ENCODE data around the gene PHC2. TPM values are rescaled to one million over a fixed set of nuclear protein-coding genes. Genes with fewer than 3 reads are reported as not detected.

PHC2 gene
- total RNA-seq, 1 donor from 2014 or later = 105 TPM

DNA sequence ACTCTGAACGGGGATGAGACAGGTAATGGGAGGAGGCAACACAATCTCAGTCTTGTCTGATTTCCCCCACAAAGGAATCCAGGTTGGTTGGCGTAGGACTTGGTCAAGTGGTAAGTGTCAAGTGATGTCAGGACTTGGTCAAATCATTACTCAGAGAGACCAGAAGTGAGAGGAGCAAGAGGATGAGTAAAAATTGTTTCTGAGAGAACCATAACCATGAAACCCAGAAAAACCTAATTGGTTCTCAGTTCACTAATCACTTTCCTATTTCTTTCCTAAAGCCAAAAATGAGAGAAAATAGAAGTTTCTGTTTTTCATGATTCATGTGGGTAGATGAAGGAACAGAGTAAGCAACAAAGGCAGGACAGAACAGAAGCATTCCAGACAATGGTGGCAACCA, 5.0 kb downstream of the PHC2 start:
- Histone ChIP-seq H3K36me3 (no peaks in the 10 kb centered on the region), H3K4me1 (peaks cover 12% of the 10 kb centered on the region), H3K27me3 (ENCODE audit: low read depth) (no peaks in the 10 kb centered on the region), H3K9me3 (no peaks in the 10 kb centered on the region), H3K4me3 (no peak overlapping the region), H3K27ac (no peak overlapping the region)
- no peak for ATAC-seq
- intact Hi-C loops (cut with DNase I) = no loop called here
- TF ChIP-seq, protein P1, sequence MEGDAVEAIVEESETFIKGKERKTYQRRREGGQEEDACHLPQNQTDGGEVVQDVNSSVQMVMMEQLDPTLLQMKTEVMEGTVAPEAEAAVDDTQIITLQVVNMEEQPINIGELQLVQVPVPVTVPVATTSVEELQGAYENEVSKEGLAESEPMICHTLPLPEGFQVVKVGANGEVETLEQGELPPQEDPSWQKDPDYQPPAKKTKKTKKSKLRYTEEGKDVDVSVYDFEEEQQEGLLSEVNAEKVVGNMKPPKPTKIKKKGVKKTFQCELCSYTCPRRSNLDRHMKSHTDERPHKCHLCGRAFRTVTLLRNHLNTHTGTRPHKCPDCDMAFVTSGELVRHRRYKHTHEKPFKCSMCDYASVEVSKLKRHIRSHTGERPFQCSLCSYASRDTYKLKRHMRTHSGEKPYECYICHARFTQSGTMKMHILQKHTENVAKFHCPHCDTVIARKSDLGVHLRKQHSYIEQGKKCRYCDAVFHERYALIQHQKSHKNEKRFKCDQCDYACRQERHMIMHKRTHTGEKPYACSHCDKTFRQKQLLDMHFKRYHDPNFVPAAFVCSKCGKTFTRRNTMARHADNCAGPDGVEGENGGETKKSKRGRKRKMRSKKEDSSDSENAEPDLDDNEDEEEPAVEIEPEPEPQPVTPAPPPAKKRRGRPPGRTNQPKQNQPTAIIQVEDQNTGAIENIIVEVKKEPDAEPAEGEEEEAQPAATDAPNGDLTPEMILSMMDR (IDR thresholded peaks at IDR 0.05) = no peak
- DNase-seq = no peak

DNA sequence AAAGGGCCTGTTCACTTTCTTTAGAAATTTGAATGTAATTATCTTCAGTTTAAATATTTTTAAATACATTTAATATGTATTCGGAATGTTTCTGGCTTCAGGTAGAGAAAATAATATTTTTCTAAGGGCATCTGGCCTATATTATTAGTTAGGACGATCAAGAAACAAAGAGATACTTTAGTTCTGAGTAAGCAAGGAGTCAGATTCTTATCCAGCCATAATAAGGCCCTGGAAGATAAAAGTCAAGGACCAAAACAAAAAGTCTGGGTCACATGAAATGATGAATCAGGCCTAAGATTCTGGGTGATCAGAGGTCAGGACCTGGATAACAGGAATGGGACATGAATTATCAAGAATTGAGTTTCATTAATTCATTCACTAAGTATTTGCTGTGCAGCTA, 6.3 kb downstream of the PHC2 start:
- ATAC-seq = no peak
- Histone ChIP-seq H3K27me3 (ENCODE audit: low read depth) (no peaks in the 10 kb centered on the region), H3K4me1 (peaks cover 5% of the 10 kb centered on the region), H3K36me3 (no peaks in the 10 kb centered on the region), H3K9me3 (no peaks in the 10 kb centered on the region), H3K27ac (no peak overlapping the region), H3K4me3 (no peak overlapping the region)
- intact Hi-C loops (cut with DNase I) = no loop called here
- DNase-seq = no peak
- TF ChIP-seq, protein P1 (IDR thresholded peaks at IDR 0.05) = no peak

DNA sequence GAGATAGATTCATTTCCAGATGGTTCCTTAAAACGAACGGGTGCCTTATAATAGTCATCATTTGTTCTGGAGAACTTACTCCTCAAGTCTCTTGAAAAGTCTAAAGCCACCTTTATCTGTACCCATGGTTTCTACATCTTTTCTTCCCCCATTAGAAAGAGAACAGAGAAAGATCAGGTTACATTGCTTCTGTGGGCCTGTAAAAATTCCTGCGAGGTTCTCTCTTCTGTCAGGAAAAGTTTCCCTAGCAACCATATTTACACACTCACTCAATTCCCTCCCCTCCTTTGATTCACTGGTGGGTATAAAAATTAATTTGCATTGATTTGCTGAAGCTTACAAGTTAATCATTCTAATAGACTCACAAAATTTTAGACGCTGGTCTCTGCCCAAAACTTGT, 6.7 kb downstream of the PHC2 start:
- Histone ChIP-seq H3K27me3 (ENCODE audit: low read depth) (no peaks in the 10 kb centered on the region), H3K4me3 (no peak overlapping the region), H3K36me3 (no peaks in the 10 kb centered on the region), H3K4me1 (peaks cover under 1% of the 10 kb centered on the region), H3K9me3 (no peaks in the 10 kb centered on the region), H3K27ac (no peak overlapping the region)
- TF ChIP-seq, protein P1 (IDR thresholded peaks at IDR 0.05) = no peak
- ATAC-seq (no peak), DNase-seq (no peak)
- intact Hi-C loops (cut with DNase I) = no loop called here

DNA sequence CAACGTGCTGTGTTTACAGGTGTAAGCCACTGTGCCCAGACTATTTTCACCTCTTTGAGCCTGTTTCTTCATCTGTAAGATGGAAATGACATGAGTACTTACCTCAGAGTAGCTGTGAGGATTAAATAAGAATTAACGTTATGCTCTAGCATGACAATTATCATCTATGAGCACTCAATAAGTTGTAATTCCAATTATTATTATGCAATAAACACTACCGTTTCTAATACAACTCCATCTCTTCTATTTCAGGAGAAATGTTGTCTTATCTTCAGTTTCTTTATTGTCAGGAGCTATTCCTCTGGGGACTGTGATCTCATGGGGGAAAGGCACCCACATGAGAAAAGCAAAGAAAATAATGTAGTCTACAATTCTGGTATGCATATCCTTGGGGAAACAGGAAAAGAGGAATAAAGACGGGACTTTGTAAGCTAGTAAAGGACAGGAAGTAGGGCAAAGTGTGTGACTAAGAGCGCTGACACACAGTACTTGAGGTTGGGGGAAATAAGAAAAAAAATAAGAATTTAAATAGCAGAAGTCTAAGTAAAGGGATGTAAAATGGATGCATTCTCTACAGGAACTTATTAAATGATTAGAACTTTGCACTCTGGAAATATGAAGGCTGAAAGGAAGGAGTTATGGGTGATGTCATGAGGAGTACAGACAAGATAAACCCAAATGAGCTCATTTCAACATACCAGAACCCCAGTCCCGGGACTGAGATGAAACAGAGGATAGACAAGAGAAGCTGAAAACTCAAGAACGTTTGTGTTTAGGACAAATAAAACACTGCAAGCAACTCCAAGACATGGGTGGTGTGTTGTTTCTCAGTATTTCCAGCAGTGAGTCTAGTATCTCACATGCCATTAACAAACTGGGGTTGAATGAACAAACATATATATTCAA, 9.8 kb downstream of the PHC2 start:
- H3K27me3 ChIP-seq (ENCODE audit: low read depth) = no peaks in the 10 kb centered on the region
- TF ChIP-seq, protein P1 (IDR thresholded peaks at IDR 0.05) = no peak
- intact Hi-C loops (cut with DNase I) = no loop called here

DNA sequence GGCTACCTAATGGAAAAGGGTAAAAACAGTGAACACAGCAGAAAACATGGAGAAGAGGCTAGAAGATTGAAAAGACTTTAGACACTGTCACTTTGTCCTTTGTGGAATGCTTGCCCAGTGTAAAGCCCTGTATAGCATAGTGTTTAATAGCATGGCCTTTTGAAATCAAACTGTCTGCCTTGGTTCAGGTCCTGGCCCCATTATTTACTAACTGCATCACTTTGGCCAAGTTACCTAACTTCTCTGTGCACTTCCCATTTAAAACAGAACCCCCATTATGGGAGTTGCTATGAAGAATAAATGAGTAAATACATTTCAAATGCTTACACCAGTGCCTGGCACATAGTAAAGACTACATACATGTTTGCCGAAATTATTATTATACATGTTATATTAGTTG, 12.1 kb downstream of the PHC2 start:
- no peak for ATAC-seq
- TF ChIP-seq, protein P1 (IDR thresholded peaks at IDR 0.05) = no peak
- intact Hi-C loops (cut with DNase I) = no loop called here

More for the DNA sequence above, 9.8 kb downstream of the PHC2 start:
- Histone ChIP-seq H3K27ac (peak overlapping the region; percentile 5), H3K36me3 (no peaks in the 10 kb centered on the region), H3K4me1 (no peaks in the 10 kb centered on the region), H3K4me3 (no peak overlapping the region), H3K9me3 (peaks cover 13% of the 10 kb centered on the region)
- DNase-seq (no peak), ATAC-seq (peak; percentile 11 to 51)

More for the DNA sequence above, 12.1 kb downstream of the PHC2 start:
- Histone ChIP-seq H3K36me3 (no peaks in the 10 kb centered on the region), H3K9me3 (peaks cover 13% of the 10 kb centered on the region), H3K27me3 (ENCODE audit: low read depth) (no peaks in the 10 kb centered on the region), H3K4me3 (no peak overlapping the region), H3K27ac (no peak overlapping the region), H3K4me1 (no peaks in the 10 kb centered on the region)
- no peak for DNase-seq
